GM12878 (cell line): ENCODE measurements around the gene RTEL1. TPM values are rescaled to one million over a fixed set of nuclear protein-coding genes. Genes with fewer than 3 reads are reported as not detected.

Experiments used
- BACH1 ChIP-seq: fragments of 450-650 bp; IDR thresholded peaks from 2 replicates; pipeline ENCODE4 v1.6.1; 2017; ENCODE audit warnings: mild to moderate bottlenecking, borderline replicate concordance
- FOXM1 ChIP-seq: IDR thresholded peaks from 2 replicates; pipeline ENCODE4 v1.6.1; 2012; ENCODE audit warnings: low read depth, mild to moderate bottlenecking, inconsistent platforms, low read length, moderate library complexity
- IKZF1 ChIP-seq: fragments of 450-650 bp; conservative IDR thresholded peaks from 2 replicates; pipeline ENCODE4 v1.6.1; 2017; ENCODE audit warnings: antibody characterized with exemption, mild to moderate bottlenecking
- KAT2A ChIP-seq: conservative IDR thresholded peaks from 2 replicates; pipeline ENCODE4 v1.6.1; 2011; ENCODE audit warnings: low read depth, low read length; ENCODE audit not compliant: control insufficient read depth
- POLR2A ChIP-seq: IDR thresholded peaks from 2 replicates; pipeline ENCODE4 v1.6.1; 2011; ENCODE audit warnings: low read depth, mild to moderate bottlenecking, low read length
- RUNX3 ChIP-seq: IDR thresholded peaks from 2 replicates; pipeline ENCODE4 v1.6.1; 2012; ENCODE audit warnings: low read length, inconsistent platforms
- SRF ChIP-seq, 2 experiments: IDR thresholded peaks; 2 replicates each; pipeline ENCODE4 v1.6.1; 2011; ENCODE audit warnings: low read depth in 2 of 2, low read length in 2 of 2, mild to moderate bottlenecking in 1 of 2, moderate library complexity in 1 of 2
- TCF12 ChIP-seq: IDR thresholded peaks from 2 replicates; pipeline ENCODE4 v1.6.1; 2011; ENCODE audit warnings: low read depth, mild to moderate bottlenecking, low read length
- WRNIP1 ChIP-seq: IDR thresholded peaks from 2 replicates; pipeline ENCODE4 v1.6.1; 2011; ENCODE audit warnings: low read depth, low read length, improper control_type of control experiment, borderline replicate concordance
- ZNF217 ChIP-seq: fragments of 450-650 bp; IDR thresholded peaks from 2 replicates; pipeline ENCODE4 v1.6.1; 2017; ENCODE audit warnings: antibody characterized with exemption, mild to moderate bottlenecking
- polyA plus RNA-seq, 11 experiments: library from polyadenylated mRNA; depleted of rRNA in 4 of 11; unstranded in 6 of 11; stranded (reverse) in 5 of 11; fragments of >200 nt; fragmentation: Nextera tagmentation in 4 of 11; fragmentation: Illumina TruSeq in 1 of 11; extraction: Ambion mirVana in 4 of 11; extraction: Trizol in 1 of 11; gene quantifications; 1 replicate in 1 of 11; 2 replicates in 10 of 11; pipeline versions ENCODE4 v1.2.1 to v1.2.3, GENCODE V29; 2011 to 2016; ENCODE audit warnings: inconsistent platforms in 2 of 11, missing spikeins in 2 of 11, low read depth in 1 of 11
- total RNA-seq, 4 experiments: library from RNA; depleted of rRNA in 3 of 4; stranded (reverse); fragments of >200 nt in 3 of 4; fragmentation: Illumina TruSeq in 1 of 4; extraction: Trizol in 1 of 4; gene quantifications; 2 replicates each; pipeline versions ENCODE4 v1.2.1 to v1.2.3, GENCODE V29; 2013 to 2021
- TF ChIP-seq, protein P1 (sequence below): IDR thresholded peaks from 2 replicates; pipeline ENCODE4 v1.6.1; 2012; ENCODE audit warnings: mild to moderate bottlenecking, low read depth, low read length
- TF ChIP-seq, protein P2 (sequence below): fragments of 450-650 bp; IDR thresholded peaks from 2 replicates; pipeline ENCODE4 v1.6.1; 2018; ENCODE audit warnings: mild to moderate bottlenecking, low read depth, moderate library complexity; ENCODE audit not compliant: partially characterized antibody
- TF ChIP-seq, protein P3 (sequence below): fragments of 450-650 bp; IDR thresholded peaks from 2 replicates; pipeline ENCODE4 v1.6.1; 2014; ENCODE audit warnings: mild to moderate bottlenecking
- TF ChIP-seq, protein P4 (sequence below): fragments of 450-650 bp; IDR thresholded peaks from 2 replicates; pipeline ENCODE4 v1.6.1; 2016; ENCODE audit warnings: mild to moderate bottlenecking, moderate library complexity, borderline replicate concordance
- TF ChIP-seq, protein P5 (sequence below): fragments of 450-650 bp; IDR thresholded peaks from 2 replicates; pipeline ENCODE4 v1.6.1; 2018; ENCODE audit warnings: borderline replicate concordance, mild to moderate bottlenecking; ENCODE audit not compliant: partially characterized antibody

Gene RTEL1
- total and polyA plus RNA-seq, 10 of the 15 experiments (the other 5 are each of a cell fraction or from before 2014, with no cell fraction given): 0.40 to 37.2 (median 15.6) TPM; not detected in 1

DNA sequence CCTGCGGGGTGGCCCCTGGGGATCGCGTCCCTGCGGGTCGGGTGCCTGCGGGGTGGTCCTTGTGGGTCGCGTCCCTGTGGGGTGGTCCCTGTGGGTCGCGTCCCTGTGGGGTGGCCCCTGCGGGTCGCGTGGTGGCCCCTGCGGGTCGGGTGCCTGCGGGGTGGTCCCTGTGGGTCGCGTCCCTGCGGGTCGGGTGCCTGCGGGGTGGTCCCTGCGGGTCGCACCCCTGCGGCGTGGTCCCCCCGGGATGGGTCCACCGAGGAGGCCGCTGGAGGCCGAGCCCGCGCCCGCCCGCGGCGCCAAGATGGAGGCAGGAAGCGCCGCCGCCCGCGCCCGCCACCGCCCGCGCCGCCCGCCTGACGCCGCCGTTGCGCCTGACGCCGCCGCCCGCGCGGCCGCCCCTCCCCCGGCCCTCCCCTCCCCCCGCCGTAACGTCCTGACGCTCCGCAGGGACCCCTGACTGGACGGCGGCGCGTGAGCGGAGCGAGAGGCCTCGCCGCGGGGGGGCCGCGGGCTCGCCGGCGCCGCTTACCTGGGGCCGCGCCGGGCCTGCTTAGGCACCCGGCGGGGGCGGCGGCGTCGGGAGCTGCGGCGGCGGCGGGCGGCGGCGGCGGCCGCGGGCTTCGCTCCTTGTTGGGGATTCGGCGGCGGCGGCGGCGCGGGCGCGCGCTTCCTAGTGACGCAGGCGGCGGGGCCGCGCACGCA is 31.5 kb upstream of the RTEL1 start, which contains the start of gene GMEB2 (continued):
- TF ChIP-seq, protein P1, sequence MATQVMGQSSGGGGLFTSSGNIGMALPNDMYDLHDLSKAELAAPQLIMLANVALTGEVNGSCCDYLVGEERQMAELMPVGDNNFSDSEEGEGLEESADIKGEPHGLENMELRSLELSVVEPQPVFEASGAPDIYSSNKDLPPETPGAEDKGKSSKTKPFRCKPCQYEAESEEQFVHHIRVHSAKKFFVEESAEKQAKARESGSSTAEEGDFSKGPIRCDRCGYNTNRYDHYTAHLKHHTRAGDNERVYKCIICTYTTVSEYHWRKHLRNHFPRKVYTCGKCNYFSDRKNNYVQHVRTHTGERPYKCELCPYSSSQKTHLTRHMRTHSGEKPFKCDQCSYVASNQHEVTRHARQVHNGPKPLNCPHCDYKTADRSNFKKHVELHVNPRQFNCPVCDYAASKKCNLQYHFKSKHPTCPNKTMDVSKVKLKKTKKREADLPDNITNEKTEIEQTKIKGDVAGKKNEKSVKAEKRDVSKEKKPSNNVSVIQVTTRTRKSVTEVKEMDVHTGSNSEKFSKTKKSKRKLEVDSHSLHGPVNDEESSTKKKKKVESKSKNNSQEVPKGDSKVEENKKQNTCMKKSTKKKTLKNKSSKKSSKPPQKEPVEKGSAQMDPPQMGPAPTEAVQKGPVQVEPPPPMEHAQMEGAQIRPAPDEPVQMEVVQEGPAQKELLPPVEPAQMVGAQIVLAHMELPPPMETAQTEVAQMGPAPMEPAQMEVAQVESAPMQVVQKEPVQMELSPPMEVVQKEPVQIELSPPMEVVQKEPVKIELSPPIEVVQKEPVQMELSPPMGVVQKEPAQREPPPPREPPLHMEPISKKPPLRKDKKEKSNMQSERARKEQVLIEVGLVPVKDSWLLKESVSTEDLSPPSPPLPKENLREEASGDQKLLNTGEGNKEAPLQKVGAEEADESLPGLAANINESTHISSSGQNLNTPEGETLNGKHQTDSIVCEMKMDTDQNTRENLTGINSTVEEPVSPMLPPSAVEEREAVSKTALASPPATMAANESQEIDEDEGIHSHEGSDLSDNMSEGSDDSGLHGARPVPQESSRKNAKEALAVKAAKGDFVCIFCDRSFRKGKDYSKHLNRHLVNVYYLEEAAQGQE: no peak
- TF ChIP-seq BACH1 (peak; percentile 90), SRF (IDR thresholded peaks at IDR 0.05; ENCODE audit: low read depth in 2 of 2, low read length in 2 of 2) (no peak), FOXM1 (no peak), RUNX3 (no peak), ZNF217 (no peak), TCF12 (0 out of 2 replicates have a peak, but pooled peaks have one; percentile 35), POLR2A (peak; percentile 73), WRNIP1 (no peak), KAT2A (no peak), IKZF1 (peak; percentile 60; the same call in 1 of the 2 replicates)
- TF ChIP-seq, protein P2, sequence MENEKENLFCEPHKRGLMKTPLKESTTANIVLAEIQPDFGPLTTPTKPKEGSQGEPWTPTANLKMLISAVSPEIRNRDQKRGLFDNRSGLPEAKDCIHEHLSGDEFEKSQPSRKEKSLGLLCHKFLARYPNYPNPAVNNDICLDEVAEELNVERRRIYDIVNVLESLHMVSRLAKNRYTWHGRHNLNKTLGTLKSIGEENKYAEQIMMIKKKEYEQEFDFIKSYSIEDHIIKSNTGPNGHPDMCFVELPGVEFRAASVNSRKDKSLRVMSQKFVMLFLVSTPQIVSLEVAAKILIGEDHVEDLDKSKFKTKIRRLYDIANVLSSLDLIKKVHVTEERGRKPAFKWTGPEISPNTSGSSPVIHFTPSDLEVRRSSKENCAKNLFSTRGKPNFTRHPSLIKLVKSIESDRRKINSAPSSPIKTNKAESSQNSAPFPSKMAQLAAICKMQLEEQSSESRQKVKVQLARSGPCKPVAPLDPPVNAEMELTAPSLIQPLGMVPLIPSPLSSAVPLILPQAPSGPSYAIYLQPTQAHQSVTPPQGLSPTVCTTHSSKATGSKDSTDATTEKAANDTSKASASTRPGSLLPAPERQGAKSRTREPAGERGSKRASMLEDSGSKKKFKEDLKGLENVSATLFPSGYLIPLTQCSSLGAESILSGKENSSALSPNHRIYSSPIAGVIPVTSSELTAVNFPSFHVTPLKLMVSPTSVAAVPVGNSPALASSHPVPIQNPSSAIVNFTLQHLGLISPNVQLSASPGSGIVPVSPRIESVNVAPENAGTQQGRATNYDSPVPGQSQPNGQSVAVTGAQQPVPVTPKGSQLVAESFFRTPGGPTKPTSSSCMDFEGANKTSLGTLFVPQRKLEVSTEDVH: no peak
- TF ChIP-seq, protein P3, sequence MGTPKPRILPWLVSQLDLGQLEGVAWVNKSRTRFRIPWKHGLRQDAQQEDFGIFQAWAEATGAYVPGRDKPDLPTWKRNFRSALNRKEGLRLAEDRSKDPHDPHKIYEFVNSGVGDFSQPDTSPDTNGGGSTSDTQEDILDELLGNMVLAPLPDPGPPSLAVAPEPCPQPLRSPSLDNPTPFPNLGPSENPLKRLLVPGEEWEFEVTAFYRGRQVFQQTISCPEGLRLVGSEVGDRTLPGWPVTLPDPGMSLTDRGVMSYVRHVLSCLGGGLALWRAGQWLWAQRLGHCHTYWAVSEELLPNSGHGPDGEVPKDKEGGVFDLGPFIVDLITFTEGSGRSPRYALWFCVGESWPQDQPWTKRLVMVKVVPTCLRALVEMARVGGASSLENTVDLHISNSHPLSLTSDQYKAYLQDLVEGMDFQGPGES: no peak
- TF ChIP-seq, protein P4, sequence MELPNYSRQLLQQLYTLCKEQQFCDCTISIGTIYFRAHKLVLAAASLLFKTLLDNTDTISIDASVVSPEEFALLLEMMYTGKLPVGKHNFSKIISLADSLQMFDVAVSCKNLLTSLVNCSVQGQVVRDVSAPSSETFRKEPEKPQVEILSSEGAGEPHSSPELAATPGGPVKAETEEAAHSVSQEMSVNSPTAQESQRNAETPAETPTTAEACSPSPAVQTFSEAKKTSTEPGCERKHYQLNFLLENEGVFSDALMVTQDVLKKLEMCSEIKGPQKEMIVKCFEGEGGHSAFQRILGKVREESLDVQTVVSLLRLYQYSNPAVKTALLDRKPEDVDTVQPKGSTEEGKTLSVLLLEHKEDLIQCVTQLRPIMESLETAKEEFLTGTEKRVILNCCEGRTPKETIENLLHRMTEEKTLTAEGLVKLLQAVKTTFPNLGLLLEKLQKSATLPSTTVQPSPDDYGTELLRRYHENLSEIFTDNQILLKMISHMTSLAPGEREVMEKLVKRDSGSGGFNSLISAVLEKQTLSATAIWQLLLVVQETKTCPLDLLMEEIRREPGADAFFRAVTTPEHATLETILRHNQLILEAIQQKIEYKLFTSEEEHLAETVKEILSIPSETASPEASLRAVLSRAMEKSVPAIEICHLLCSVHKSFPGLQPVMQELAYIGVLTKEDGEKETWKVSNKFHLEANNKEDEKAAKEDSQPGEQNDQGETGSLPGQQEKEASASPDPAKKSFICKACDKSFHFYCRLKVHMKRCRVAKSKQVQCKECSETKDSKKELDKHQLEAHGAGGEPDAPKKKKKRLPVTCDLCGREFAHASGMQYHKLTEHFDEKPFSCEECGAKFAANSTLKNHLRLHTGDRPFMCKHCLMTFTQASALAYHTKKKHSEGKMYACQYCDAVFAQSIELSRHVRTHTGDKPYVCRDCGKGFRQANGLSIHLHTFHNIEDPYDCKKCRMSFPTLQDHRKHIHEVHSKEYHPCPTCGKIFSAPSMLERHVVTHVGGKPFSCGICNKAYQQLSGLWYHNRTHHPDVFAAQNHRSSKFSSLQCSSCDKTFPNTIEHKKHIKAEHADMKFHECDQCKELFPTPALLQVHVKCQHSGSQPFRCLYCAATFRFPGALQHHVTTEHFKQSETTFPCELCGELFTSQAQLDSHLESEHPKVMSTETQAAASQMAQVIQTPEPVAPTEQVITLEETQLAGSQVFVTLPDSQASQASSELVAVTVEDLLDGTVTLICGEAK: no peak
- TF ChIP-seq, protein P5, sequence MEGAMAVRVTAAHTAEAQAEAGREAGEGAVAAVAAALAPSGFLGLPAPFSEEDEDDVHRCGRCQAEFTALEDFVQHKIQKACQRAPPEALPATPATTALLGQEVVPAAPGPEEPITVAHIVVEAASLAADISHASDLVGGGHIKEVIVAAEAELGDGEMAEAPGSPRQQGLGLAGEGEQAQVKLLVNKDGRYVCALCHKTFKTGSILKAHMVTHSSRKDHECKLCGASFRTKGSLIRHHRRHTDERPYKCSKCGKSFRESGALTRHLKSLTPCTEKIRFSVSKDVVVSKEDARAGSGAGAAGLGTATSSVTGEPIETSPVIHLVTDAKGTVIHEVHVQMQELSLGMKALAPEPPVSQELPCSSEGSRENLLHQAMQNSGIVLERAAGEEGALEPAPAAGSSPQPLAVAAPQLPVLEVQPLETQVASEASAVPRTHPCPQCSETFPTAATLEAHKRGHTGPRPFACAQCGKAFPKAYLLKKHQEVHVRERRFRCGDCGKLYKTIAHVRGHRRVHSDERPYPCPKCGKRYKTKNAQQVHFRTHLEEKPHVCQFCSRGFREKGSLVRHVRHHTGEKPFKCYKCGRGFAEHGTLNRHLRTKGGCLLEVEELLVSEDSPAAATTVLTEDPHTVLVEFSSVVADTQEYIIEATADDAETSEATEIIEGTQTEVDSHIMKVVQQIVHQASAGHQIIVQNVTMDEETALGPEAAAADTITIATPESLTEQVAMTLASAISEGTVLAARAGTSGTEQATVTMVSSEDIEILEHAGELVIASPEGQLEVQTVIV: no peak
